NCI-H748 (cell line): ENCODE data around the gene MEGF6.
"Not testable (repeated sequence)": the region's sequence is repeated elsewhere in the genome, so short reads cannot be mapped to it uniquely, and the experiment has no call there.

Experiments
- DNase-seq: peaks from one replicate; lab custom pipeline; 2025; ENCODE audit not compliant: unreplicated experiment; lab: John Stamatoyannopoulos, UW

The MEGF6 gene

GRCh38 chr1:3577711-3578432 lies 33.4 kb downstream of the MEGF6 start:
- no peak for DNase-seq

- no peak for DNase-seq
Measured at GRCh38 chr1:3577300-3577699, 34.0 kb downstream of the MEGF6 start.

GRCh38 chr1:3575993-3576392 lies 35.3 kb downstream of the MEGF6 start:
- no peak for DNase-seq

- not testable (repeated sequence) for DNase-seq
Measured at GRCh38 chr1:3575515-3575914, 35.8 kb downstream of the MEGF6 start.

- no peak for DNase-seq
Measured at GRCh38 chr1:3573500-3573899, 37.8 kb downstream of the MEGF6 start.

GRCh38 chr1:3572638-3573037 lies 38.7 kb downstream of the MEGF6 start:
- DNase-seq = not testable (repeated sequence)

GRCh38 chr1:3571263-3571662 lies 40.0 kb downstream of the MEGF6 start:
- no peak for DNase-seq

GRCh38 chr1:3570066-3570986 lies 41.0 kb downstream of the MEGF6 start:
- no peak for DNase-seq

GRCh38 chr1:3569436-3569835 lies 41.9 kb downstream of the MEGF6 start:
- DNase-seq = no peak

GRCh38 chr1:3568815-3569435 lies 42.4 kb downstream of the MEGF6 start:
- DNase-seq = no peak

- no peak for DNase-seq
Measured at GRCh38 chr1:3566951-3567804, 44.1 kb downstream of the MEGF6 start.

- no peak for DNase-seq
Measured at GRCh38 chr1:3566003-3566885, 45.1 kb downstream of the MEGF6 start.

- DNase-seq = peak; percentile 12
Measured at GRCh38 chr1:3564921-3565831, 46.1 kb downstream of the MEGF6 start.

GRCh38 chr1:3563610-3564009 lies 47.7 kb downstream of the MEGF6 start:
- DNase-seq = no peak

- no peak for DNase-seq
Measured at GRCh38 chr1:3563125-3563524, 48.2 kb downstream of the MEGF6 start.

GRCh38 chr1:3562712-3563111 lies 48.6 kb downstream of the MEGF6 start:
- no peak for DNase-seq

GRCh38 chr1:3561702-3562101 lies 49.6 kb downstream of the MEGF6 start:
- DNase-seq = no peak

GRCh38 chr1:3560981-3561380 lies 50.3 kb downstream of the MEGF6 start:
- DNase-seq = no peak
